SH-SY5Y (cell line): ENCODE measurements around the gene SLC10A6.

Experiments
- GATA2 ChIP-seq: IDR thresholded peaks from 2 replicates; pipeline ENCODE4 v1.6.1; 2011; ENCODE audit warnings: mild to moderate bottlenecking, low read depth, low read length
- GATA3 ChIP-seq: IDR thresholded peaks from 2 replicates; pipeline ENCODE4 v1.6.1; 2011; ENCODE audit warnings: low read depth, mild to moderate bottlenecking, low read length, moderate library complexity

DNA sequence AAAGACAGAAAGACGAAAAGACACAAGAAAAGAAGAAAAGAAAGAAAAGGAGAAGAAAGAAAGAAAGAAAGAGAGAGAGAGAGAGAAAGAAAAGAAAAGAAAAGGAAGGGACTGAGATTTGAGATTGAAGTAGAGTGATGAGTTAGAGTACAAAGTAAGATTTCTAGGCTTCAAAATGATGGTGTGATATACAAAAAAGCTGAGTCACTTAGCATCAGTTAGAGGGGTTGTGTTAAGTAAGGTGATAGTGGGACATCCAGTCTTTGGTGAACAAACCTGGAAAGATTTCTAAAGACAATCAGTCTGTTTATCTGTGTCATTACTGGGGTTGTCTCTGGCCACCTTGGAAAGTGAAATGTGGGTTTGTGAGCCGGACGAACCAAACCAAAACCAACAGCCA, 13.5 kb downstream of the SLC10A6 start:
- TF ChIP-seq GATA3 = no peak
- TF ChIP-seq GATA2 = no peak
